NCI-H1930 (cell line): ENCODE data around the gene STON2.
A peak's percentile ranks its signal among the peaks of the same experiment; 100 is the strongest.

ENCODE experiments used
- DNase-seq, 2 experiments: peaks; one replicate each; lab custom pipeline; 2025; lab: John Stamatoyannopoulos, UW

The STON2 gene

GRCh38 chr14:81220830-81221578 is 179.1 kb downstream of the STON2 start, which contains the start of gene GTF2A1:
Gene GTF2A1, minus strand, starts transcription at chr14:81220959. Its CDS starts 441 bp downstream, at chr14:81220518.
- DNase-seq = peak; percentile 90 to 95

- no peak for DNase-seq
These were observed 179.6 kb downstream of the STON2 start for GRCh38 chr14:81220580-81220829.

DNA sequence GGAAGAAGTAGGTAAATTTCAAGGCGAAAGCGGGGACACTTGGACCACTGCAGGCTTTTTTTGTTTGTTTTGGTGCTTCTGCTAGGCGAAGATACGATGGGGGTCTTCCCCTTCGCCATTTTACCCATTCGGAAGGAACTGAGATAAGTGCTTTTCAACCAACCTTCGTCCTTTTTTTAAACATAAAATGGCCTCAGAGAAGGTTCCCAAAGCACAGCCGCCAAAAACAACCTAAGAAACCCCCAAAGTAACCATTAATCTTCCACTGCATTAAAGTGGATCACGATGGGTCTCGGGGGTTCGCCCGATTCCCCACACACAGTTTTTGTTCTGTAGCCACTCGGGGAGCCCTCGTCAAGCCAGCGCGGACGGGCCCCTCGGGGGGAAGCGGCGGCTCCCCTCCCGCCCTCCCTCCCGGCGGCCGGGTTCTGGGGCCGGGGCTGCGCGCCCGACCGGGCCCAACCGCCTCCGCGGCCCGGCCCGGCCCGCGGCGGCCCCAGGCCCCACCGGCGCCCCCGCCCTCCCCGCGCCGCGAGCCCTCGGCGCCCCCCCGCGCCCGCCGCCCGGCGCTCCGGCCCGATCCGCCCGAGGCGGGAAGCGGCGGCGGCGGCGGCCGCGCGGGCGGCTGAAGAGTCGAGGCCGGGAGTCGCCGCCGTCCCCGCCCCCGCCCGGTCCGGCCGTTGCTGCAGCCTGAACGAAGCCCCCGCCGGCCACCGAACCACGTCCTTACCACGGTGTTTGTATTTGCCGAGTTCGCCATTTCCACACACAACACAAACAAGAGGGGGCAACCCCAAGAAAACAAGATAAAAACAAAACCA is 180.2 kb downstream of the STON2 start:
- DNase-seq = no peak

DNA sequence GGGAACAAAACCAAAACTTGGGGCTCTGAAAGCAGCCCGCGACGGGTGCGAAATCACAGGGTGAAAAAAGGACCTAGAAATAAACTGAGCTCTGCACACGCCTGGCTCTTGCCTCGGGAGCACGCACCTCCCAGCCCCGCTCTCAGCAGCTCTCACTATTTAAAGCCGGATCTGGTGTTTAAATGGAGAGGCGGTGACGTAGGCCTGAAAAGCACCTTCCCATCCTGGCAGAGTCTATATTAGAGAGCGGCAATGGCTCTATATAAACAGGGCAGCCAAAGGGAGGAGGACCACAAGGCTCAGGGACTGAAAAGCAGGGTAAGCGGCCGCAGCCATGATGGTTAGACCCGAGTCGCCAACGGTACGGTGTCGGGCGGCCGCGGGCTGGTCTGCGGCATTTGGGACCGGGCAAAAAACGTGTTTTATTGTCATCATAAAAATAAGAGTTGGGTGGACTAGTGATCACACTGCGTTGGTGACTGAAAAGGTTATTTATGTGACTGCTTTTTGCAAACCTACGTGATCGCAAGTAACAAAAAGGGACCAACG is 180.8 kb downstream of the STON2 start:
- DNase-seq = peak; percentile 85 to 91

GRCh38 chr14:81211844-81212243 is 188.3 kb downstream of the STON2 start:
- no peak for DNase-seq
